GM12865 (cell line): ENCODE data around the gene WBP1L.
A peak's percentile ranks its signal among the peaks of the same experiment; 100 is the strongest.

Source experiments
- DNase-seq: peaks from one replicate; pipeline ENCODE4 v3.0.0; 2010; ENCODE audit warnings: low read depth
- H3K4me3 ChIP-seq: 2 replicates; pipeline ENCODE4 v1.5.1; 2011; ENCODE audit warnings: mild to moderate bottlenecking, low read depth, low read length, control low read depth
- TF ChIP-seq, protein P1 (sequence below): IDR thresholded peaks from 2 replicates; pipeline ENCODE4 v1.5.1; 2011; ENCODE audit warnings: low read length, control low read depth, low read depth, inconsistent platforms; ENCODE audit not compliant: insufficient read depth; ENCODE audit errors: missing control alignments

Gene WBP1L

DNA sequence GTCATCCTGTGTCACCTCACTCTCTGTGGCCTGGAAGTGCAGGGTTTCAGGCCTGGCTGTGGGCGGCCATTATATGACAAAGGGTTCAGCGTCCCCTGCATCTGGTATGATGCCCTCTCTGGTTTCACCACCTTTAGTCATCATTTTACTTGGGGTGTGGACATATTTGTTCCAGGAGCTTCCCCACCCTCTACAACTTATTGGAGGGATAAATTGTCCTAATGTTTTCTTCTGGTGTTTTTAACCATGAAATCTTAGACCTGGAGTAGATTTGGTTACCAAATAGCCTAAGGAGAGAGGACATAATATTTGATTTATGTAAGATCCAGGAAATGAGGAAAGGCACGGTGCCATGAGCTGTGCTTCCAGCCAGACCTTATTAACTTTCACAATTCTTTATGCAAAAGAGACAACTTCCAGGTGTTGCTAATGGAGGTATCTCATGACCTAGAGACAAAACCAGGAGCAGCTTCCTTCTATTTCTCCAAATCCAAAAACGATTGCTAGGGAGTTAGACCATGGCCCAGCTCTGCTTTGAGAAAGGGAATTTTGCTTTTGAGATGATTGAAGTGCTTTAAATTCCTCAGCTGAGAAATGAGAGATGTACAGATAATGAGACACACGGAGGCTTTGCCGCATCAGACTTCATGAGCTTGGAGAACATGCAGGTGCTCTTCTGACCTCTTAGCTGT, 20.9 kb downstream of the WBP1L start:
- TF ChIP-seq, protein P1, sequence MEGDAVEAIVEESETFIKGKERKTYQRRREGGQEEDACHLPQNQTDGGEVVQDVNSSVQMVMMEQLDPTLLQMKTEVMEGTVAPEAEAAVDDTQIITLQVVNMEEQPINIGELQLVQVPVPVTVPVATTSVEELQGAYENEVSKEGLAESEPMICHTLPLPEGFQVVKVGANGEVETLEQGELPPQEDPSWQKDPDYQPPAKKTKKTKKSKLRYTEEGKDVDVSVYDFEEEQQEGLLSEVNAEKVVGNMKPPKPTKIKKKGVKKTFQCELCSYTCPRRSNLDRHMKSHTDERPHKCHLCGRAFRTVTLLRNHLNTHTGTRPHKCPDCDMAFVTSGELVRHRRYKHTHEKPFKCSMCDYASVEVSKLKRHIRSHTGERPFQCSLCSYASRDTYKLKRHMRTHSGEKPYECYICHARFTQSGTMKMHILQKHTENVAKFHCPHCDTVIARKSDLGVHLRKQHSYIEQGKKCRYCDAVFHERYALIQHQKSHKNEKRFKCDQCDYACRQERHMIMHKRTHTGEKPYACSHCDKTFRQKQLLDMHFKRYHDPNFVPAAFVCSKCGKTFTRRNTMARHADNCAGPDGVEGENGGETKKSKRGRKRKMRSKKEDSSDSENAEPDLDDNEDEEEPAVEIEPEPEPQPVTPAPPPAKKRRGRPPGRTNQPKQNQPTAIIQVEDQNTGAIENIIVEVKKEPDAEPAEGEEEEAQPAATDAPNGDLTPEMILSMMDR: no peak
- no peak for DNase-seq
- no peak overlapping the region for H3K4me3 ChIP-seq

DNA sequence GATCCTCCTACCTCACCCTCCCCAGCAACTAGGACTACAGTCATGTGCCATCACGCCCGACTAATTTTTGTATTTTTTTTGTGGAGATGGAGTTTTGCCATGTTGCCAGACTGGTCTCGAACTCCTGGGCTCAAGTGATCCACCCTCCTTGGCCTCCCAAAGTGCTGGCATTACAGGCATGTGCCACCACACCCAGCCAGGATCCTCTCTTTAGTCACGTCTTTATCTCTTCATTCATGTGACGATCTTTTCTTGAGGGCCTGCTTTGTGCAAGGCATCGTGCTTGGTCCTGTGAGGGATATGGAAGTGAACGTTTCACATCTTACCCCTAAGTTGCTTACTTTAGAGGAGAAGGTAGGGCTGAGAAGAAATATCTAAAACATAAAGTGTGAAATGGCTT, 21.6 kb downstream of the WBP1L start:
- no peak for DNase-seq
- no peak overlapping the region for H3K4me3 ChIP-seq
- TF ChIP-seq, protein P1: no peak

DNA sequence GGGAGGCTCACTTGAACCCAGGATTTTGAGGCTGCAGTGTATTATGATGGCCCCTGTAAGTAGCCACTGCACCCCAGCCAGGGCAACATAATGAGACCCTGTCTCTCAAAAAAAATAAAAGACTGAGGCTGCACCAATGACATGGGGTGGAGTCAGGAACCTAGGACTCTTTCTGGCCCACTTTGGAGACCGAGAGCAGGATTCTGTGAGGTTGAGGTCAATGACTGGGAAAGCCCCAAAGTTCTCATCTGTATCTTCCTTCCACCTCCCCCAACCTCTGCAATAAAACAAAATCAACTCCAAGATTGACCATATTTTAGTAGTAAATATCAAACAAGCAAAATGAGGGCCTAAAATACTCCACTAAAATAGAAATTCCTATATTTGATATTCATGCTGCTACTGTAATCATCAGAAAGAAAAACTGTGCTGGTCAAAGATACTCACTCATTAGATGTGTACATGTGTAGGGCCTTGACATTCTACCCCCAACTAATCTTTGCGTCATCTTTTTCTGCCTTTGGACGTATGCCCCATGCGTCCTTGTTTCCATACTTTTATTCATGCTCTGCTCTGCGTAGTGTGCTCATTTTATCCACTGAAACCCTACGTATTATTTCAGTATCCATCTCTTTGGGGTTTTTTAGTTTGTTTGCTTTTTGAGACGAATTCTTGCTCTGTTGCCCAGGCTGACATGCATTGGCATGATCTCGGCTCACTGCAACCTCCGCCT, 23.8 kb downstream of the WBP1L start:
- no peak overlapping the region for H3K4me3 ChIP-seq
- peak; percentile 28 for DNase-seq
- TF ChIP-seq, protein P1: no peak

DNA sequence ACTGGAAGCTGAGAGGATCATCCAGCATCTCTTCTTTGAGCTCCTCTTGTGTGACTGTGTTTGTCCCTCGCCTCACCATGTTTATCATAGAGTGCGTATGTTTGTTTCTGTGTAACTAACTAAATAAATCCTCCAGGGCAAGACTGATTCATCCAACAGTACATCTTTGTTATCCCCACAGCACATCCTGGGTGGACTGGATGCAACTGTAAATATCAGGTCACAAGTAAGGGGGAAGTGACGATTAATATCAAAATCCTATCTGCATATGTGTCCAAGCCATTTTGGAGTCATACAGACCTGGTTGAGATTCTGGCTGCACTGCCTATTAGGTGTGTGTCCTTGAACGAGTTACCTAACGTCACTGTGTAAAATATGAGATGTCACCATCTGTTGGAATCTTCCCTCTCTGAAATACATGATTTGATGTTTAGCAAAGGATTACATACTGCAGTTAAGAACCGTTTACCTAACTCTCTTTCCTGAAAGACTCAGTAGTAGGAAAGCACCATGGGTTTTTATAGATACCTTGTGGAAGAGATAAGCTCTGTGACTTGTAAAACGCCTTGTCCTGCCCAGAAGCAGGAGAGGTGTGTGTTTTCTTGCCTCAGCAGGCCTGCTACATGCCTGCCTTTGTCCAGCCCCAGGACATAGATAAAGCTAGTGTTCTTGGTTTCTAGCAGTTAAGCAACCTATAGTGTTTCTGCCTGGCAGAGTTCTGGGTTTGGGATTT, 25.8 kb downstream of the WBP1L start:
- TF ChIP-seq, protein P1: no peak
- H3K4me3 ChIP-seq: no peak overlapping the region
- DNase-seq: no peak

DNA sequence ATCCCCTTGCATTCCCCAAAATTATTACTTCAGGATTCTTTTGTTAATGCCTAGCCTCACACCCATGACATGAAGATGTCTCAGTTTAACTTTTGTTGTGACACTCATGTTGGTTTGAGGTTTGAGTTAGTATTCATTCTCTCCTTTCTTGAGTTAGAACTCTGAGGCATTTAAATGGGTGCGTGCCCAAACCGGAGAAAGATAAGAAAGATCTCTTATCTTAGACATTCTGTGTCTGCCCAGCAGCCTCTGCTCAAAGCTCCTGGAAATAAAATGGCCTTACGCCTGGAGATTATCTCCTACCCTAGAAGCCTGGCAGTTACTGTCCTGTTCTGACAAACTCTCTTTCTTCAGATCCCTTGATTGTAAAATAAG, 26.3 kb downstream of the WBP1L start:
- no peak overlapping the region for H3K4me3 ChIP-seq
- TF ChIP-seq, protein P1: no peak
- DNase-seq: no peak

DNA sequence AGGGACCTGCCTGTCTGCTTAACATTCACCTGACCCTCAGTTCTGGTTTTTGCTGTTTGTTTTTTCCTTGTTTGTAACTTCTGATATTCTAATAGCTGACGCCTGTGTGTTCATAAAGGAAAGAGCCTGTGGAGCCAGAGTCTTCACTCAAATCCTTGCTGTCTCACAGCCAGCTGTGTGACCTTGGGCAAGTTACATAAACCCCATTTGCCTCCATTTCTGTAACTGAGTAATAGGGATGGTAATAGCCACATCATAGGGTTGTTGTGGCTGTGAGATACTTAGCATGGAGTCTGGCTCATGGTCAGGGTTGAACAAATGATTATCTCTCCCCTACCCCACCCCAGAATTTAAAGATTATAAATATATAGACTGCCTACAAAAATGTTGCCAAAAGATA, 27.0 kb downstream of the WBP1L start:
- no peak overlapping the region for H3K4me3 ChIP-seq
- TF ChIP-seq, protein P1: no peak
- no peak for DNase-seq
